IMR-90 (cell line): ENCODE measurements around the gene ZDHHC8. TPM values are rescaled to one million over a fixed set of nuclear protein-coding genes. Genes with fewer than 3 reads are reported as not detected.

Experiments used
- ATAC-seq: fragments of 200-7000 bp; cut with Tn5 transposase; 2 replicates; pipeline ENCODE4 v1.9.1; 2020; ENCODE audit warnings: low read depth, mild to moderate bottlenecking, moderate library complexity
- BruUV-seq: library from RNA; stranded (reverse); fragments of 400-500 nt; replicated peaks from 2 replicates; lab custom pipeline; 2021; lab: Mats Ljungman, UMichigan
- CTCF ChIA-PET: fragments of 300-600 bp; formaldehyde crosslinking; extraction: SDS; loops from one replicate; lab custom pipeline; 2021; ENCODE audit warnings: antibody characterized with exemption; lab: Yijun Ruan, JAX
- POLR2A ChIA-PET: fragments of 300-600 bp; sonication (Branson Sonifier 250); formaldehyde crosslinking; loops from one replicate; lab custom pipeline; 2022; ENCODE audit warnings: antibody characterized with exemption; ENCODE audit not compliant: unreplicated experiment; lab: Charles Lee
- DNase-seq: peaks from one replicate; pipeline ENCODE4 v3.0.0; 2013
- H2AFZ ChIP-seq: replicated peaks from 2 replicates; pipeline ENCODE3; 2013; ENCODE audit warnings: low read length, mild to moderate bottlenecking; ENCODE audit not compliant: poor library complexity
- H2AK5ac ChIP-seq: 2 replicates; pipeline ENCODE4 v1.6.1; 2013; ENCODE audit warnings: low read depth, low read length, inconsistent platforms
- H2AK9ac ChIP-seq: replicated peaks from 2 replicates; pipeline ENCODE3; 2013; ENCODE audit warnings: mild to moderate bottlenecking, low read depth, low read length, moderate library complexity; ENCODE audit not compliant: poor library complexity
- H2BK120ac ChIP-seq: 2 replicates; pipeline ENCODE4 v1.6.1; 2013; ENCODE audit warnings: low read depth, low read length, inconsistent platforms
- H2BK15ac ChIP-seq: 3 replicates; pipeline ENCODE4 v1.6.1; 2013; ENCODE audit warnings: low read depth, low read length, inconsistent platforms
- H2BK20ac ChIP-seq: 2 replicates; pipeline ENCODE4 v1.6.1; 2013; ENCODE audit warnings: low read depth, mild to moderate bottlenecking, inconsistent platforms, low read length, moderate library complexity
- H2BK5ac ChIP-seq: 2 replicates; pipeline ENCODE4 v1.6.1; 2013; ENCODE audit warnings: mild to moderate bottlenecking, low read depth, low read length, inconsistent platforms; ENCODE audit not compliant: poor library complexity, severe bottlenecking
- H3K14ac ChIP-seq: replicated peaks from 2 replicates; pipeline ENCODE4 v1.6.1; 2013; ENCODE audit warnings: low read depth, low read length, inconsistent platforms
- H3K18ac ChIP-seq: 2 replicates; pipeline ENCODE4 v1.6.1; 2013; ENCODE audit warnings: low read depth, low read length, control low read depth
- H3K23ac ChIP-seq: 2 replicates; pipeline ENCODE4 v1.6.1; 2013; ENCODE audit warnings: low read depth, low read length, inconsistent platforms
- H3K27ac ChIP-seq: 2 replicates; pipeline ENCODE4 v1.5.1; 2013; ENCODE audit warnings: mild to moderate bottlenecking, control low read depth, low read length; ENCODE audit not compliant: insufficient read depth
- H3K27me3 ChIP-seq: 2 replicates; pipeline ENCODE4 v1.6.1; 2013; ENCODE audit warnings: low read length; ENCODE audit not compliant: control insufficient read depth, insufficient read depth
- H3K36me3 ChIP-seq: 2 replicates; pipeline ENCODE4 v1.6.1; 2013; ENCODE audit warnings: low read length, mixed read lengths; ENCODE audit not compliant: control insufficient read depth, insufficient read depth
- H3K4ac ChIP-seq: 2 replicates; pipeline ENCODE4 v1.6.1; 2013; ENCODE audit warnings: low read depth, low read length, inconsistent platforms
- H3K4me1 ChIP-seq: 2 replicates; pipeline ENCODE4 v1.6.1; 2013; ENCODE audit warnings: low read length, mixed read lengths; ENCODE audit not compliant: control insufficient read depth, insufficient read depth
- H3K4me2 ChIP-seq: 2 replicates; pipeline ENCODE4 v1.6.1; 2013; ENCODE audit warnings: low read depth, mild to moderate bottlenecking, control low read depth, low read length, moderate library complexity
- H3K4me3 ChIP-seq: 2 replicates; pipeline ENCODE4 v1.5.1; 2013; ENCODE audit warnings: low read depth, mild to moderate bottlenecking, control low read depth, low read length, moderate library complexity; ENCODE audit not compliant: insufficient read depth
- H3K56ac ChIP-seq: 2 replicates; pipeline ENCODE4 v1.6.1; 2013; ENCODE audit warnings: low read length, inconsistent platforms; ENCODE audit not compliant: insufficient read depth; ENCODE audit errors: extremely low read depth
- H3K79me1 ChIP-seq, 2 experiments: 2 replicates each; pipeline ENCODE4 v1.6.1; 2013; ENCODE audit warnings: low read length in 2 of 2, inconsistent platforms in 1 of 2, low read depth in 1 of 2
- H3K9ac ChIP-seq: 2 replicates; pipeline ENCODE4 v1.6.1; 2013; ENCODE audit warnings: low read depth, low read length, control low read depth
- H3K9me1 ChIP-seq: 2 replicates; pipeline ENCODE4 v1.6.1; 2013; ENCODE audit warnings: low read length, inconsistent platforms; ENCODE audit not compliant: insufficient read depth
- H3K9me3 ChIP-seq: 2 replicates; pipeline ENCODE4 v1.6.1; 2013; ENCODE audit warnings: low read length; ENCODE audit not compliant: control insufficient read depth, insufficient read depth
- H4K20me1 ChIP-seq: 2 replicates; pipeline ENCODE4 v1.6.1; 2013; ENCODE audit warnings: low read length, inconsistent platforms; ENCODE audit not compliant: insufficient read depth
- H4K5ac ChIP-seq: 2 replicates; pipeline ENCODE4 v1.6.1; 2013; ENCODE audit warnings: mild to moderate bottlenecking, low read depth, low read length, control low read depth
- H4K8ac ChIP-seq, 2 experiments: 2 replicates each; pipeline ENCODE4 v1.6.1; 2013; ENCODE audit warnings: low read depth in 2 of 2, low read length in 2 of 2, control low read depth in 1 of 2, inconsistent platforms in 1 of 2
- H4K91ac ChIP-seq: 2 replicates; pipeline ENCODE4 v1.6.1; 2013; ENCODE audit warnings: low read depth, low read length, inconsistent platforms; ENCODE audit not compliant: insufficient read depth
- MXI1 ChIP-seq: IDR thresholded peaks from 2 replicates; pipeline ENCODE4 v1.6.1; 2012; ENCODE audit warnings: low read depth, mild to moderate bottlenecking, low read length, moderate library complexity, borderline replicate concordance
- NFE2L2 ChIP-seq: fragments of 150-350 bp; IDR thresholded peaks from 2 replicates; pipeline ENCODE4 v1.6.1; 2016; ENCODE audit warnings: low read depth, mild to moderate bottlenecking, low read length
- RAD21 ChIP-seq: IDR thresholded peaks from 2 replicates; pipeline ENCODE4 v1.6.1; 2012; ENCODE audit warnings: low read length, improper control_type of control experiment
- SMC3 ChIP-seq: fragments of 150-350 bp; IDR thresholded peaks from 2 replicates; pipeline ENCODE4 v1.6.1; 2016; ENCODE audit warnings: low read depth, mild to moderate bottlenecking, antibody characterized with exemption, low read length, moderate library complexity
- WGBS, 2 experiments: methylation state at CpG; one replicate each; pipeline versions ENCODE4 v1.1.5 to v1.1.7; 2013; ENCODE audit warnings: missing lambda C conversion rate in 2 of 2; ENCODE audit not compliant: insufficient read length in 1 of 2; ENCODE audit errors: extremely low coverage in 2 of 2; 5-methylcytosine and 5-hydroxymethylcytosine counted together
- dilution Hi-C: fragments of 300-500 bp; cut with HindIII; formaldehyde crosslinking; loops from one replicate; pipeline ENCODE4 v1.14.3; 2018; ENCODE audit warnings: low sequenced_read_pairs; ENCODE audit not compliant: unreplicated experiment
- in situ Hi-C: fragments of 300-500 bp; cut with MboI; formaldehyde crosslinking; loops from 3 replicates; pipeline ENCODE4 v1.14.3; 2019; ENCODE audit warnings: low sequenced_read_pairs, inconsistent platforms, mixed read lengths
- intact Hi-C: fragments of 100-400 bp; cut with micrococcal nuclease; formaldehyde crosslinking; loops from 2 replicates; pipeline ENCODE4 v1.10.0; 2022
- polyA plus RNA-seq, 3 experiments: library from polyadenylated mRNA; depleted of rRNA; stranded (reverse); fragments of >200 nt; gene quantifications; 2 replicates each; pipeline ENCODE4 v1.2.3, GENCODE V29; 2012; ENCODE audit warnings: low replicate concordance in 1 of 3
- total RNA-seq: library from RNA; depleted of rRNA; stranded (reverse); fragments of >200 nt; gene quantifications from 2 replicates; pipeline ENCODE4 v1.2.3, GENCODE V29; 2012
- TF ChIP-seq, protein P1 (sequence below): conservative IDR thresholded peaks from 2 replicates; pipeline ENCODE4 v1.5.1; 2012; ENCODE audit warnings: mild to moderate bottlenecking, low read depth, low read length, improper control_type of control experiment

ZDHHC8 gene
- total and polyA plus RNA-seq, 2 of the 4 experiments (the other 2 are of a cell fraction), result 2.5 to 72.6 TPM

DNA sequence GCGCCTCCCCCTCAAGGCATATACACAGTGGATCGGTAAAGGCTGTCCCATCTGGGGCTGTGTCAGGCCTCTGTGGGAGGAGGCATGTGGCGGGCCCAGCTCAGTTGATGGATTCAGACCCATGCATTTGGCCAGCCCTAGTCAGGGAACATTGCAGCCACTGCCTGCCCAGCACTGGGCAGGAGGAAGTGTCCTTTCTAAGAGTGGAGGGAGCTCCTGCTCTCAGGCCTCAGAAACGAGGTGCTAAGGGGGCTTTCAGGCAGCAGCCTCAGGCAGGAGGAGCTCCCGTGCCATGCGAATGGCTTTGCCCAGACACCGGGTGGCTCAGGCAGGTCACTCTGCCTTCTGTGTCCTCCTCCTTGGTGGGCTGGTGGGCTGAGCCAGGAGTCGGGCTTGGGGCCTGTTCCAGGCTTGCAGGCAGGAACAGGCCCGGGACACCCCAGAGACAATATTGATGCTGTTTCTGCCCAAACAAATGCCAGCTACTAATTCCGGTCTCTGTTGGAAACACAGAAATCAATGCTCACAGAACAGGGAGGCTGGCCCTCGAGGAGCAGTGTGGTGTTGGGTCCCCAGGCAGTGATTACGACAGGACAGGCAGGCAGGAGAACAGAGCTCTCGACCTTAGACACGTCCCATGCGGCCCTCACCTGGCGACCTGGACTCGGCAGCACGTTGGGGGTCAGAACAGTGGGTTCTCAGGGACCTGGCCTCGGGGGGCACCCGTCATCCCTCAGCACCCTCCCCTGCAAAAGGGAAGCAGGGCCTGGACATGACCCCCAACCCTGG, 61.6 kb downstream of the ZDHHC8 start:
- Histone ChIP-seq H3K27ac (no peak overlapping the region), H2BK20ac (no peak overlapping the region), H3K56ac (no peak overlapping the region), H3K4me3 (no peak overlapping the region), H3K4me2 (no peak overlapping the region), H3K18ac (no peak overlapping the region), H4K20me1 (no peaks in the 10 kb centered on the region), H3K9ac (no peak overlapping the region), H2BK120ac (no peak overlapping the region), H3K9me3 (no peaks in the 10 kb centered on the region), H2AFZ (no peak overlapping the region), H4K91ac (no peak overlapping the region), H3K14ac (no peak overlapping the region), H4K5ac (no peak overlapping the region), H4K8ac (no peak overlapping the region), H2AK9ac (no peak overlapping the region), H3K4ac (no peak overlapping the region), H3K23ac (no peak overlapping the region), H3K9me1 (no peaks in the 10 kb centered on the region), H3K4me1 (no peaks in the 10 kb centered on the region), H2BK5ac (no peak overlapping the region), H3K36me3 (no peaks in the 10 kb centered on the region), H2AK5ac (no peak overlapping the region), H3K79me1 (no peaks in the 10 kb centered on the region), H2BK15ac (no peak overlapping the region), H3K27me3 (peaks cover 37% of the 10 kb centered on the region)
- DNase-seq (no peak), ATAC-seq (no peak)
- ChIA-PET CTCF (no interaction called here), POLR2A (no interaction called here)
- TF ChIP-seq NFE2L2 (no peak), MXI1 (no peak), RAD21 (no peak), SMC3 (no peak)
- TF ChIP-seq, protein P1, sequence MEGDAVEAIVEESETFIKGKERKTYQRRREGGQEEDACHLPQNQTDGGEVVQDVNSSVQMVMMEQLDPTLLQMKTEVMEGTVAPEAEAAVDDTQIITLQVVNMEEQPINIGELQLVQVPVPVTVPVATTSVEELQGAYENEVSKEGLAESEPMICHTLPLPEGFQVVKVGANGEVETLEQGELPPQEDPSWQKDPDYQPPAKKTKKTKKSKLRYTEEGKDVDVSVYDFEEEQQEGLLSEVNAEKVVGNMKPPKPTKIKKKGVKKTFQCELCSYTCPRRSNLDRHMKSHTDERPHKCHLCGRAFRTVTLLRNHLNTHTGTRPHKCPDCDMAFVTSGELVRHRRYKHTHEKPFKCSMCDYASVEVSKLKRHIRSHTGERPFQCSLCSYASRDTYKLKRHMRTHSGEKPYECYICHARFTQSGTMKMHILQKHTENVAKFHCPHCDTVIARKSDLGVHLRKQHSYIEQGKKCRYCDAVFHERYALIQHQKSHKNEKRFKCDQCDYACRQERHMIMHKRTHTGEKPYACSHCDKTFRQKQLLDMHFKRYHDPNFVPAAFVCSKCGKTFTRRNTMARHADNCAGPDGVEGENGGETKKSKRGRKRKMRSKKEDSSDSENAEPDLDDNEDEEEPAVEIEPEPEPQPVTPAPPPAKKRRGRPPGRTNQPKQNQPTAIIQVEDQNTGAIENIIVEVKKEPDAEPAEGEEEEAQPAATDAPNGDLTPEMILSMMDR, result no peak
- in situ Hi-C loops, result no loop called here
- BruUV-seq, result no TSS peak
- WGBS, 2 experiments, result 61% methylated on average over 7 of the region's 20 CpGs; no CpG with 5 or more reads in 1 of the 2 experiments
- intact Hi-C loops, result no loop called here
- dilution Hi-C loops, result no loop called here
